GM21381 (cell line): Measurements from ENCODE around the gene ZMYND15.
"Not testable (repeated sequence)": the region's sequence is repeated elsewhere in the genome, so short reads cannot be mapped to it uniquely, and the experiment has no call there.

ENCODE experiments used
- ATAC-seq: cut with Tn5 transposase; IDR thresholded peaks from one replicate; pipeline ENCODE4 v1.9.1; 2021; ENCODE audit warnings: mild to moderate bottlenecking, moderate library complexity; ENCODE audit not compliant: unreplicated experiment

Gene ZMYND15

GRCh38 chr17:4739122-4740024 lies at the start of gene ZMYND15, which contains the start of gene CXCL16:
ZMYND15 (plus strand) TSS chr17:4739833; CDS start chr17:4740549, 716 bp downstream.
CXCL16 (minus strand) TSS chr17:4739928; CDS start chr17:4739339, 589 bp downstream.
- ATAC-seq: no peak

GRCh38 chr17:4689872-4690271 lies 49.8 kb upstream of the ZMYND15 start:
- not testable (repeated sequence) for ATAC-seq

GRCh38 chr17:4690745-4691144 lies 48.9 kb upstream of the ZMYND15 start:
- ATAC-seq: no peak

GRCh38 chr17:4691686-4692085 lies 47.9 kb upstream of the ZMYND15 start:
- no peak for ATAC-seq

- ATAC-seq: no peak
These were observed 46.2 kb upstream of the ZMYND15 start for GRCh38 chr17:4693416-4693815.

GRCh38 chr17:4696437-4696805 lies 43.2 kb upstream of the ZMYND15 start:
- no peak for ATAC-seq

- ATAC-seq: not testable (repeated sequence)
These were observed 40.1 kb upstream of the ZMYND15 start for GRCh38 chr17:4699401-4700056.

GRCh38 chr17:4701116-4701515 lies 38.5 kb upstream of the ZMYND15 start:
- ATAC-seq: no peak

- no peak for ATAC-seq
These were observed 36.3 kb upstream of the ZMYND15 start for GRCh38 chr17:4703330-4703691.

GRCh38 chr17:4704574-4704907 lies 35.1 kb upstream of the ZMYND15 start:
- ATAC-seq: not testable (repeated sequence)

GRCh38 chr17:4704991-4705390 lies 34.6 kb upstream of the ZMYND15 start:
- no peak for ATAC-seq

GRCh38 chr17:4706121-4706520 lies 33.5 kb upstream of the ZMYND15 start:
- ATAC-seq: no peak

- ATAC-seq: no peak
These were observed 31.2 kb upstream of the ZMYND15 start for GRCh38 chr17:4708436-4708835.

GRCh38 chr17:4709794-4710692 lies 29.6 kb upstream of the ZMYND15 start, which contains the start of gene ARRB2:
ARRB2 (plus strand) TSS chr17:4710632; CDS start chr17:4710722, 90 bp downstream.
- peak; percentile 82 for ATAC-seq

- no peak for ATAC-seq
These were observed 28.7 kb upstream of the ZMYND15 start for GRCh38 chr17:4710693-4711634.

- no peak for ATAC-seq
These were observed 27.9 kb upstream of the ZMYND15 start for GRCh38 chr17:4711661-4712181.

GRCh38 chr17:4712526-4712925 lies 27.1 kb upstream of the ZMYND15 start:
- ATAC-seq: no peak

- not testable (repeated sequence) for ATAC-seq
These were observed 25.1 kb upstream of the ZMYND15 start for GRCh38 chr17:4714340-4715062.
